AG10803 (cell line): ENCODE measurements around the gene MPP1.
"Not testable (repeated sequence)": the region's sequence is repeated elsewhere in the genome, so short reads cannot be mapped to it uniquely, and the experiment has no call there.

ENCODE experiments used
- DNase-seq: peaks from one replicate; pipeline ENCODE4 v3.0.0; 2010; ENCODE audit warnings: low read depth
- H3K4me3 ChIP-seq: 2 replicates; pipeline ENCODE4 v1.5.1; 2011; ENCODE audit warnings: mild to moderate bottlenecking, low read length, control low read depth
- TF ChIP-seq, protein P1 (sequence below): conservative IDR thresholded peaks from 2 replicates; pipeline ENCODE4 v1.5.1; 2011; ENCODE audit warnings: mild to moderate bottlenecking, low read length, control low read depth, inconsistent platforms

Gene MPP1

GRCh38 chrX:154829134-154829533 lies 23.8 kb upstream of the MPP1 start:
- TF ChIP-seq, protein P1, sequence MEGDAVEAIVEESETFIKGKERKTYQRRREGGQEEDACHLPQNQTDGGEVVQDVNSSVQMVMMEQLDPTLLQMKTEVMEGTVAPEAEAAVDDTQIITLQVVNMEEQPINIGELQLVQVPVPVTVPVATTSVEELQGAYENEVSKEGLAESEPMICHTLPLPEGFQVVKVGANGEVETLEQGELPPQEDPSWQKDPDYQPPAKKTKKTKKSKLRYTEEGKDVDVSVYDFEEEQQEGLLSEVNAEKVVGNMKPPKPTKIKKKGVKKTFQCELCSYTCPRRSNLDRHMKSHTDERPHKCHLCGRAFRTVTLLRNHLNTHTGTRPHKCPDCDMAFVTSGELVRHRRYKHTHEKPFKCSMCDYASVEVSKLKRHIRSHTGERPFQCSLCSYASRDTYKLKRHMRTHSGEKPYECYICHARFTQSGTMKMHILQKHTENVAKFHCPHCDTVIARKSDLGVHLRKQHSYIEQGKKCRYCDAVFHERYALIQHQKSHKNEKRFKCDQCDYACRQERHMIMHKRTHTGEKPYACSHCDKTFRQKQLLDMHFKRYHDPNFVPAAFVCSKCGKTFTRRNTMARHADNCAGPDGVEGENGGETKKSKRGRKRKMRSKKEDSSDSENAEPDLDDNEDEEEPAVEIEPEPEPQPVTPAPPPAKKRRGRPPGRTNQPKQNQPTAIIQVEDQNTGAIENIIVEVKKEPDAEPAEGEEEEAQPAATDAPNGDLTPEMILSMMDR: no peak

DNA sequence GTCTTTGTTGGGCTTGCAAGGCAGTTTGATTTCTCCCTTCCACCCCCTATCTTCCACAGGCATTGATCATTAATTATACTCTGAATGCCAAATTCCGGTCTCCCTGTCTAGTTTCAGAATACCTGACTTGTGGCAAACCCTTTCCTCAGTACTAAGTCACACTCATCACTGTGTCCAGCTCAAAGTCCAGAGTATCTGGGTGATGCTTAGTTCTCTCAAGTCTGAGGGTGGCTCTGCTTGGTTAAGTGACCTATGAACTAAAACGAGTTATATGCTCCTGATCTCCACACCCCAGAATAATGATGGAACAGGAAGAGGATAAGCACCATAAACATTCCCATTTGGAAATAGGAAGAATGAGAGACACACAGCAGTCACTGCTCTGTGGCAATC lies 22.7 kb upstream of the MPP1 start:
- no peak for DNase-seq
- H3K4me3 ChIP-seq: no peak overlapping the region
- TF ChIP-seq, protein P1: no peak

More at GRCh38 chrX:154829134-154829533, 23.8 kb upstream of the MPP1 start:
- no peak for DNase-seq
- no peak overlapping the region for H3K4me3 ChIP-seq

GRCh38 chrX:154827194-154828015 lies 22.1 kb upstream of the MPP1 start:
- peak; percentile 5 for DNase-seq
- no peak overlapping the region for H3K4me3 ChIP-seq
- TF ChIP-seq, protein P1: no peak

- not testable (repeated sequence) for H3K4me3 ChIP-seq, DNase-seq
These were observed 20.3 kb upstream of the MPP1 start for GRCh38 chrX:154825586-154825985.

GRCh38 chrX:154824638-154825037 lies 19.4 kb upstream of the MPP1 start:
- H3K4me3 ChIP-seq: no peak overlapping the region
- no peak for DNase-seq
- TF ChIP-seq, protein P1: no peak

GRCh38 chrX:154822029-154822428 lies 16.7 kb upstream of the MPP1 start:
- no peak overlapping the region for H3K4me3 ChIP-seq
- no peak for DNase-seq
- TF ChIP-seq, protein P1: no peak

DNA sequence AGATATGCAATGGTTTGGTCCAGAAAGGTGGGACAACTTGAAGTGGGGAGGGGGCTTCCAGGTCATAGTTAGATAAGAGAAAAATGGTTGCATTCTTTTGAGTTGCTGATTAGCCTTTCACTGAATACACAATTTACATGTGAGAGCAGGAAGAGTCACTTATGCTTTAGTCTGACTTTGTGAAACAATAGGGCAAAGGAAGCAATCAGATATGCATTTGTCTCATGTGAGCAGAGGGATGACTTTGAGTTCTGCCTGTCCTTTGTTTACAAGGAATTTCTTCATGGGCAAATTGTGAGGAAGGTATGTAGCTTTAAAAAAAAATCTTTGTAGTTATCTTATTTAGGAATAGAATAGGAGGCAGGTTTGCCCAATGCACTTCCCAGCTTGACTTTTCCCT lies 16.2 kb upstream of the MPP1 start:
- TF ChIP-seq, protein P1: no peak
- no peak for DNase-seq
- H3K4me3 ChIP-seq: no peak overlapping the region
